ENCODE results near the gene ZBTB7C. TPM values are rescaled to one million over a fixed set of nuclear protein-coding genes. Genes with fewer than 3 reads are reported as not detected.

Gene ZBTB7C
- polyA plus RNA-seq, 2 of the 4 experiments (the other 2 are of a cell fraction): 0.10 to 0.12 TPM

- ChIA-PET POLR2A (no interaction called here), CTCF (no interaction called here)
- no peak overlapping the region for H3K4me2 ChIP-seq
- ATAC-seq: no peak
- H3K9me3 ChIP-seq: no peaks in the 10 kb centered on the region
- WGBS (ENCODE audit: missing lambda C conversion rate): 76% methylated on average over 7 of the region's 7 CpGs
- H3K4me3 ChIP-seq: no peak overlapping the region
- H3K4me1 ChIP-seq: no peaks in the 10 kb centered on the region
- H3K27ac ChIP-seq: no peak overlapping the region
- no peak for FAIRE-seq
- no peak for DNase-seq (ENCODE audit: low read depth in 1 of 2, low spot score in 1 of 2)
- TF ChIP-seq TP53 (CRISPR knock-in tag; IDR thresholded peaks at IDR 0.05) (no peak), ZFP36 (IDR thresholded peaks at IDR 0.05; ENCODE audit: borderline replicate concordance, partially characterized antibody) (no peak), GATA3 (IDR thresholded peaks at IDR 0.05; ENCODE audit: borderline replicate concordance) (no peak), HES2 (IDR thresholded peaks at IDR 0.05) (no peak), HEYL (CRISPR knock-in tag; IDR thresholded peaks at IDR 0.05) (no peak), NR3C1 (IDR thresholded peaks at IDR 0.05) (no peak)
Observed at GRCh38 chr18:48116017-48116416, 293.2 kb downstream of the ZBTB7C start.

DNA sequence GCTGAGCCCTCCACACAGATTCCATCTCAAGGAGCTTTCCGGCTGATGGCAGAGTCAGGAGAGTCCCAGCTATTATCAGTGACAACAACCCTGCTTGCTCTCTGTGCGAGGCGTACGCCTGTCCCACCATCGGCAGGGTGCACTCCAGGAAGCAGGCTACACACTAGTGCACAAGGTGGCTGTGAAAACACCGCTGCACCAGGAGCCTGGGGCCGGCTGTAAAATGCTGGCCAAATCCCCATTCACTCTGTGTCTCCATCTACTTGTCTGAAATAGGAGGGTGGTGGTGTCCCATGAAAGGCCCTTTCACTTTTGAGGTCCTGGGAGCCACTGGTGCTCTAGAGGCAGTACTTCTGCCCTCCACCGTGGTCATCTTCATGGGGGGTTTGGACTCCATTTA is 295.5 kb downstream of the ZBTB7C start:
- no peak for TF ChIP-seq MAFK (IDR thresholded peaks at IDR 0.05; ENCODE audit: partially characterized antibody)
- no peak for TF ChIP-seq BHLHE40 (IDR thresholded peaks at IDR 0.05; ENCODE audit: low read depth, low read length)
- no peak for TF ChIP-seq RCOR1 (IDR thresholded peaks at IDR 0.05; ENCODE audit: low read depth, low read length)
- TF ChIP-seq MYC (IDR thresholded peaks at IDR 0.05; ENCODE audit: borderline replicate concordance, low read length): no peak
- no peak for TF ChIP-seq PHF8 (IDR thresholded peaks at IDR 0.05; ENCODE audit: borderline replicate concordance, low read depth)
- TF ChIP-seq, protein P1, sequence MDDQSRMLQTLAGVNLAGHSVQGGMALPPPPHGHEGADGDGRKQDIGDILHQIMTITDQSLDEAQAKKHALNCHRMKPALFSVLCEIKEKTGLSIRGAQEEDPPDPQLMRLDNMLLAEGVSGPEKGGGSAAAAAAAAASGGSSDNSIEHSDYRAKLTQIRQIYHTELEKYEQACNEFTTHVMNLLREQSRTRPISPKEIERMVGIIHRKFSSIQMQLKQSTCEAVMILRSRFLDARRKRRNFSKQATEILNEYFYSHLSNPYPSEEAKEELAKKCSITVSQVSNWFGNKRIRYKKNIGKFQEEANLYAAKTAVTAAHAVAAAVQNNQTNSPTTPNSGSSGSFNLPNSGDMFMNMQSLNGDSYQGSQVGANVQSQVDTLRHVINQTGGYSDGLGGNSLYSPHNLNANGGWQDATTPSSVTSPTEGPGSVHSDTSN (IDR thresholded peaks at IDR 0.05): no peak
- no peak for TF ChIP-seq KDM5A (IDR thresholded peaks at IDR 0.05)
- no peak for TF ChIP-seq TP53 (CRISPR knock-in tag; IDR thresholded peaks at IDR 0.05)
- TF ChIP-seq GATA3 (IDR thresholded peaks at IDR 0.05; ENCODE audit: borderline replicate concordance): no peak
- no peak for TF ChIP-seq MAZ (IDR thresholded peaks at IDR 0.05; ENCODE audit: borderline replicate concordance, low read depth, low read length)
- TF ChIP-seq, protein P2, sequence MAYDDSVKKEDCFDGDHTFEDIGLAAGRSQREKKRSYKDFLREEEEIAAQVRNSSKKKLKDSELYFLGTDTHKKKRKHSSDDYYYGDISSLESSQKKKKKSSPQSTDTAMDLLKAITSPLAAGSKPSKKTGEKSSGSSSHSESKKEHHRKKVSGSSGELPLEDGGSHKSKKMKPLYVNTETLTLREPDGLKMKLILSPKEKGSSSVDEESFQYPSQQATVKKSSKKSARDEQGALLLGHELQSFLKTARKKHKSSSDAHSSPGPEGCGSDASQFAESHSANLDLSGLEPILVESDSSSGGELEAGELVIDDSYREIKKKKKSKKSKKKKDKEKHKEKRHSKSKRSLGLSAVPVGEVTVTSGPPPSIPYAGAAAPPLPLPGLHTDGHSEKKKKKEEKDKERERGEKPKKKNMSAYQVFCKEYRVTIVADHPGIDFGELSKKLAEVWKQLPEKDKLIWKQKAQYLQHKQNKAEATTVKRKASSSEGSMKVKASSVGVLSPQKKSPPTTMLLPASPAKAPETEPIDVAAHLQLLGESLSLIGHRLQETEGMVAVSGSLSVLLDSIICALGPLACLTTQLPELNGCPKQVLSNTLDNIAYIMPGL (CRISPR knock-in tag; IDR thresholded peaks at IDR 0.05; ENCODE audit: borderline replicate concordance): no peak
- TF ChIP-seq NR3C1 (IDR thresholded peaks at IDR 0.05): no peak
- TF ChIP-seq RAD21 (conservative IDR thresholded peaks at IDR 0.05 in 1 of 2, IDR thresholded peaks at IDR 0.05 in 1 of 2): no peak
- no peak for TF ChIP-seq CBX2 (IDR thresholded peaks at IDR 0.05; ENCODE audit: borderline replicate concordance, low read depth)
- TF ChIP-seq RARB (CRISPR knock-in tag; IDR thresholded peaks at IDR 0.05): no peak
- TF ChIP-seq, protein P3, sequence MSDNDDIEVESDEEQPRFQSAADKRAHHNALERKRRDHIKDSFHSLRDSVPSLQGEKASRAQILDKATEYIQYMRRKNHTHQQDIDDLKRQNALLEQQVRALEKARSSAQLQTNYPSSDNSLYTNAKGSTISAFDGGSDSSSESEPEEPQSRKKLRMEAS (IDR thresholded peaks at IDR 0.05): no peak
- TF ChIP-seq CBX8 (IDR thresholded peaks at IDR 0.05): no peak
- no peak for TF ChIP-seq ESRRA (IDR thresholded peaks at IDR 0.05; ENCODE audit: borderline replicate concordance, low read length)
- TF ChIP-seq, protein P4, sequence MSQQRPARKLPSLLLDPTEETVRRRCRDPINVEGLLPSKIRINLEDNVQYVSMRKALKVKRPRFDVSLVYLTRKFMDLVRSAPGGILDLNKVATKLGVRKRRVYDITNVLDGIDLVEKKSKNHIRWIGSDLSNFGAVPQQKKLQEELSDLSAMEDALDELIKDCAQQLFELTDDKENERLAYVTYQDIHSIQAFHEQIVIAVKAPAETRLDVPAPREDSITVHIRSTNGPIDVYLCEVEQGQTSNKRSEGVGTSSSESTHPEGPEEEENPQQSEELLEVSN (IDR thresholded peaks at IDR 0.05; ENCODE audit: borderline replicate concordance, low read depth): no peak
- CTCF ChIA-PET: no interaction called here
- WGBS (ENCODE audit: missing lambda C conversion rate): 48% methylated on average over 4 of the region's 8 CpGs
- DNase-seq (ENCODE audit: low read depth in 1 of 2, low spot score in 1 of 2) (no peak), ATAC-seq (no peak), FAIRE-seq (no peak)
- Histone ChIP-seq H3K4me1 (no peaks in the 10 kb centered on the region), H3K27ac (no peak overlapping the region), H3K9me3 (no peaks in the 10 kb centered on the region), H3K4me3 (no peak overlapping the region), H3K4me2 (no peak overlapping the region)
- POLR2A ChIA-PET: no interaction called here

Data from A549 (cell line).